Uterus (tissue), 4 donors: ENCODE data around the gene ATP6V0D1. TPM values are rescaled to one million over a fixed set of nuclear protein-coding genes. Genes with fewer than 3 reads are reported as not detected.

ENCODE experiments used
- DNase-seq, 2 donors: peaks; one replicate each; pipeline ENCODE4 v3.0.0-alpha.2; 2019 to 2020
- H3K27ac ChIP-seq, 2 donors: fragments of 200-600 bp; sonication (generic); 1 replicate in 1 of 2; 2 replicates in 1 of 2; pipeline ENCODE4 v1.5.1; 2016 to 2018
- H3K27me3 ChIP-seq, 2 donors: fragments of 200-600 bp; sonication (generic); one replicate each; pipeline ENCODE4 v1.5.1; 2018 to 2019; ENCODE audit warnings: control low read depth in 1 of 2
- H3K36me3 ChIP-seq, 2 donors: fragments of 200-600 bp; sonication (generic); one replicate each; pipeline ENCODE4 v1.5.1; 2019; ENCODE audit warnings: control low read depth in 1 of 2
- H3K4me1 ChIP-seq, 2 donors: fragments of 200-600 bp; sonication (generic); one replicate each; pipeline ENCODE4 v1.5.1; 2018 to 2019; ENCODE audit warnings: control low read depth in 1 of 2
- H3K4me3 ChIP-seq, 2 donors: fragments of 200-600 bp; sonication (generic); 1 replicate in 1 of 2; 2 replicates in 1 of 2; pipeline ENCODE4 v1.5.1; 2018 to 2019; ENCODE audit warnings: mild to moderate bottlenecking in 1 of 2
- H3K9me3 ChIP-seq, 2 donors: fragments of 200-600 bp; sonication (generic); one replicate each; pipeline ENCODE4 v1.5.1; 2019; ENCODE audit warnings: control low read depth in 1 of 2
- CTCF ChIP-seq, 4 experiments: fragments of 200-600 bp in 2 of 4; fragments of 450-650 bp in 2 of 4; sonication (generic) in 2 of 4; IDR thresholded peaks; one replicate each; pipeline ENCODE4 v1.5.1; 2016 to 2019; ENCODE audit warnings: antibody characterized with exemption in 4 of 4, mild to moderate bottlenecking in 2 of 4, moderate library complexity in 1 of 4
- POLR2A ChIP-seq, 2 donors: fragments of 450-650 bp; IDR thresholded peaks; one replicate each; pipeline ENCODE4 v1.6.1; 2016; ENCODE audit warnings: antibody characterized with exemption in 2 of 2, mild to moderate bottlenecking in 1 of 2, moderate library complexity in 1 of 2
- intact Hi-C: fragments of 100-400 bp; cut with DNase I; formaldehyde crosslinking; loops from one replicate; pipeline ENCODE4 v1.15.1; 2023; ENCODE audit warnings: low total_unique reads
- total RNA-seq, 4 donors: library from RNA; depleted of rRNA in 3 of 4; stranded (reverse); fragments of >200 nt in 3 of 4; gene quantifications; one replicate each; pipeline versions ENCODE4 v1.1.0 to v1.2.4, GENCODE V29; 2014 to 2023
- donor health status: DM: yes; HTN: yes; CAD: no.

Gene ATP6V0D1
- total RNA-seq, 4 donors from 2014 or later: 67.4 to 243 (median 100) TPM

DNA sequence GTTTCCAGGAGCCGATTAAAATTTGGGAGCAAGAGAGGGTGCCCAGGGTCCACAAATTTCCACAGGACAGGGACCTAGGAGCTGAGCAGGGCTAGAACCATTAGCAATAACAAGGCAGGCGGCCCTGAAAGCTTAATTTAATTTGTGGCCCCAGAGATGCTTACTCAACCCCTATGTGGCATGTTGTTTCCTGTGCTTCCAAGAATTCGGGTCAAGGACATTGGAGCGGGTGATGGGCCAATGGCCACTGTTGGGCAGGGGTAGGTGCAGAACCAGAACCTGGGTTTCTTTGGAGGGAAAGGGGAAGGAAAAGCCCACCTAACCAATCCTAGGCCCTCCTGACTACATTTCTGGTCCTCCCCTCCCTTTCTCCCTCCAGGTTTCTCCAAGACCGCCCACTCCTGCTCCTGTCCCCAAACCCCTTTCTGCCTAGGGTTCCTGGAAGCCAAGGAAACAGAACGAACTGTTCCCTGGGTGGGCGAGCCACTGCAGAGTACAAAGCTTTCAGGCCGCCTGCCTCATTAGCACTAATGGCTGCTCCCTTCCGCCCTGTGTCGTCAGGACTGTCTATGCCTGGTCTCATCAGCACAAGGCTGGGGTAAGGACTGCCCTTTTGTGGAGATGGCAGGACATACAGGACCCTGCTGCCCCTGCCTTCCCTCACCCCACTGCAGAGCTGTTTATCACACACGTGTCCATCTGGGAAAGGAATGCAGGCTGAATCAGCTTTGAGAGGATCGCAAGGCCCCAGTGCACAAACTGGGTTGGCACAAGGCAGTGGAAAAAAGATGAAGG lies 3.0 kb upstream of the ATP6V0D1 start:
- no peak overlapping the region for H3K4me3 ChIP-seq
- intact Hi-C loops: no loop called here

DNA sequence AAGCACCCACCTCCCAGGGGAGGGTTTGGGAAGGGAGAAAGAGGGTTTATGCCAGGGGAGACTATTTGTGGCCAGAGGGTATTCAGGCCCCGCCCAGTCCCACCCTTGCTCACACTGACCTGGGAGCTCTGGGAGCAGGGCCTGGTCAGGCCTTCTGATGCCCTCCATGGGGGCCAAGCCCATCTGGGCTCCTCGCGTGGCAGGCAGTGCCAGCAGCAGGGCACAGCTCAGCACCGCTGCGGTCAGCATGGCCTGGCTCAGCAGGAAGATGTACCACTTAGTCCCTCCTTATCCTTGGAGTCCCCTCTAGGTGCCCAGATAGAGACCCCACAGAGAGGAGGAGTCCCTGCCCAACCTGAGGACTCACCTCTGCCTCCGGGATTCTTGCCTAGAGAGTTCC lies 2.2 kb upstream of the ATP6V0D1 start, which contains the start of gene AGRP:
Gene AGRP (minus strand): TSS at position 398 of the 400 bp plus-strand sequence. CDS start 149 bp downstream, at position 249.
- intact Hi-C loops: no loop called here
- H3K4me3 ChIP-seq: no peak within 1 kb of the TSS
- no peak for TF ChIP-seq POLR2A (IDR thresholded peaks at IDR 0.05)
- H3K27me3 ChIP-seq: no peaks in the 10 kb centered on the region
- no peaks in the 10 kb centered on the region for H3K9me3 ChIP-seq
- no peaks in the 10 kb centered on the region for H3K36me3 ChIP-seq
- peak within 1 kb of the TSS; percentile 74 to 76 for H3K27ac ChIP-seq
- peaks cover 0 to 6% of the 10 kb centered on the region in 2 donors for H3K4me1 ChIP-seq
- DNase-seq: no peak

More for the DNA sequence above, 3.0 kb upstream of the ATP6V0D1 start:
- Histone ChIP-seq H3K36me3 (no peaks in the 10 kb centered on the region), H3K9me3 (no peaks in the 10 kb centered on the region), H3K27me3 (no peaks in the 10 kb centered on the region), H3K4me1 (peaks cover 0 to 6% of the 10 kb centered on the region in 2 donors), H3K27ac (no peak overlapping the region)
- TF ChIP-seq POLR2A (IDR thresholded peaks at IDR 0.05) (no peak), CTCF (IDR thresholded peaks at IDR 0.05) (no peak)
- no peak for DNase-seq

GRCh38 chr16:67482233-67482924 lies 1.4 kb upstream of the ATP6V0D1 start:
- intact Hi-C loops: no loop called here
- no peak for TF ChIP-seq CTCF (IDR thresholded peaks at IDR 0.05)
- no peak for TF ChIP-seq POLR2A (IDR thresholded peaks at IDR 0.05)
- DNase-seq: no peak
- Histone ChIP-seq H3K4me1 (peaks cover 0 to 6% of the 10 kb centered on the region in 2 donors), H3K27me3 (no peaks in the 10 kb centered on the region), H3K27ac (peak overlapping the region; percentile 74 to 76), H3K9me3 (no peaks in the 10 kb centered on the region), H3K36me3 (no peaks in the 10 kb centered on the region), H3K4me3 (peak overlapping the region in 1 of 2 donors; percentile 87)

- Histone ChIP-seq H3K36me3 (no peaks in the 10 kb centered on the region), H3K27ac (peak overlapping the region; percentile 74 to 76), H3K4me1 (peaks cover 0 to 6% of the 10 kb centered on the region in 2 donors), H3K9me3 (no peaks in the 10 kb centered on the region), H3K27me3 (no peaks in the 10 kb centered on the region), H3K4me3 (peak overlapping the region; percentile 87 to 98)
- DNase-seq: peak; percentile 59 to 61
- intact Hi-C loops: no loop called here
- no peak for TF ChIP-seq POLR2A (IDR thresholded peaks at IDR 0.05)
- TF ChIP-seq CTCF (IDR thresholded peaks at IDR 0.05): no peak
Measured at GRCh38 chr16:67481561-67482232, 740 bp upstream of the ATP6V0D1 start.

- Histone ChIP-seq H3K27me3 (no peaks in the 10 kb centered on the region), H3K9me3 (no peaks in the 10 kb centered on the region), H3K4me1 (peaks cover 0 to 6% of the 10 kb centered on the region in 2 donors), H3K27ac (no peak overlapping the region), H3K4me3 (no peak overlapping the region), H3K36me3 (no peaks in the 10 kb centered on the region)
- DNase-seq: no peak
- intact Hi-C loops: no loop called here
- no peak for TF ChIP-seq CTCF (IDR thresholded peaks at IDR 0.05)
- no peak for TF ChIP-seq POLR2A (IDR thresholded peaks at IDR 0.05)
Measured at GRCh38 chr16:67477960-67478554, 2.9 kb downstream of the ATP6V0D1 start.
